GM23338 (cell line): ENCODE measurements around the gene ALOX12. TPM values are rescaled to one million over a fixed set of nuclear protein-coding genes. Genes with fewer than 3 reads are reported as not detected.

Experiments
- ATAC-seq: fragments of 200-7000 bp; cut with Tn5 transposase; 3 replicates; pipeline ENCODE4 v1.9.1; 2020
- DNase-seq: peaks from one replicate; pipeline ENCODE4 v3.0.0-alpha.2; 2015; ENCODE audit warnings: low spot score
- H2AFZ ChIP-seq: fragments of 200-600 bp; sonication (generic); 2 replicates; pipeline ENCODE4 v1.8.0; 2016; ENCODE audit warnings: antibody characterized with exemption, mild to moderate bottlenecking, moderate library complexity
- H3F3A ChIP-seq: fragments of 200-600 bp; sonication (generic); replicated peaks from 2 replicates; pipeline ENCODE4 v1.8.0; 2017; ENCODE audit warnings: antibody characterized with exemption, mixed run types, low read depth
- H3K27ac ChIP-seq: fragments of 200-600 bp; sonication (generic); 2 replicates; pipeline ENCODE4 v1.6.1; 2016; ENCODE audit warnings: low read depth
- H3K27me3 ChIP-seq: fragments of 200-600 bp; sonication (generic); 2 replicates; pipeline ENCODE4 v1.8.0; 2016; ENCODE audit warnings: mild to moderate bottlenecking, mixed run types, moderate library complexity; ENCODE audit not compliant: insufficient read depth
- H3K36me3 ChIP-seq: fragments of 200-600 bp; sonication (generic); 2 replicates; pipeline ENCODE4 v1.8.0; 2016; ENCODE audit warnings: mild to moderate bottlenecking; ENCODE audit not compliant: insufficient read depth
- H3K4me1 ChIP-seq: fragments of 200-600 bp; sonication (generic); 2 replicates; pipeline ENCODE4 v1.8.0; 2016; ENCODE audit warnings: mild to moderate bottlenecking, moderate library complexity; ENCODE audit not compliant: insufficient read depth
- H3K4me2 ChIP-seq: fragments of 200-600 bp; sonication (generic); 2 replicates; pipeline ENCODE4 v1.7.1; 2017; ENCODE audit warnings: mixed run types
- H3K4me3 ChIP-seq: fragments of 200-600 bp; sonication (generic); 2 replicates; pipeline ENCODE4 v1.6.1; 2016; ENCODE audit warnings: mixed run types
- H3K79me2 ChIP-seq: fragments of 200-600 bp; sonication (generic); replicated peaks from 2 replicates; pipeline ENCODE4 v1.8.0; 2017; ENCODE audit warnings: mild to moderate bottlenecking; ENCODE audit not compliant: insufficient read depth
- H3K9me2 ChIP-seq: fragments of 200-600 bp; sonication (generic); 2 replicates; pipeline ENCODE4 v1.8.0; 2017; ENCODE audit not compliant: insufficient read depth
- H4K20me1 ChIP-seq: fragments of 200-600 bp; sonication (generic); replicated peaks from 2 replicates; pipeline ENCODE4 v1.8.0; 2017; ENCODE audit warnings: mild to moderate bottlenecking; ENCODE audit not compliant: insufficient read depth
- H3K27ac Mint-ChIP-seq: 2 replicates; pipeline ENCODE4 v1.8.0; 2020; ENCODE audit warnings: inconsistent platforms, mild to moderate bottlenecking, moderate library complexity, mixed read lengths
- H3K27me3 Mint-ChIP-seq: 3 replicates; pipeline ENCODE4 v1.8.0; 2022; ENCODE audit warnings: low read depth, mild to moderate bottlenecking, moderate library complexity, mixed read lengths, inconsistent platforms; ENCODE audit not compliant: insufficient read depth, poor library complexity
- H3K36me3 Mint-ChIP-seq: 3 replicates; pipeline ENCODE4 v1.8.0; 2021; ENCODE audit warnings: low read depth, mild to moderate bottlenecking, inconsistent platforms, moderate library complexity, mixed read lengths
- H3K4me1 Mint-ChIP-seq: 3 replicates; pipeline ENCODE4 v1.8.0; 2020; ENCODE audit warnings: mild to moderate bottlenecking, inconsistent platforms, mixed read lengths
- H3K4me3 Mint-ChIP-seq: 3 replicates; pipeline ENCODE4 v1.8.0; 2021; ENCODE audit warnings: moderate library complexity, mild to moderate bottlenecking, inconsistent platforms, mixed read lengths
- H3K9me3 Mint-ChIP-seq: 3 replicates; pipeline ENCODE4 v1.8.0; 2020; ENCODE audit warnings: moderate library complexity, mild to moderate bottlenecking, inconsistent platforms, mixed read lengths
- CREB1 ChIP-seq: fragments of 250-450 bp; sonication (Bioruptor Pico); IDR thresholded peaks from 2 replicates; pipeline ENCODE4 v1.5.0; 2020; ENCODE audit warnings: low read depth, mild to moderate bottlenecking, moderate library complexity
- ETS1 ChIP-seq: IDR thresholded peaks from 2 replicates; pipeline ENCODE4 v1.6.1; 2016; ENCODE audit warnings: antibody characterized with exemption
- EZH2 ChIP-seq: fragments of 200-600 bp; sonication (generic); IDR thresholded peaks from one replicate; pipeline ENCODE4 v1.8.0; 2017; ENCODE audit warnings: antibody characterized with exemption, mild to moderate bottlenecking, low read depth; ENCODE audit not compliant: unreplicated experiment
- EZH2phosphoT487 ChIP-seq: fragments of 200-600 bp; sonication (generic); IDR thresholded peaks from one replicate; pipeline ENCODE4 v1.8.1; 2018; ENCODE audit warnings: antibody characterized with exemption; ENCODE audit not compliant: unreplicated experiment
- NANOG ChIP-seq: IDR thresholded peaks from 2 replicates; pipeline ENCODE4 v1.6.1; 2016; ENCODE audit warnings: antibody characterized with exemption, borderline replicate concordance
- POLR2AphosphoS5 ChIP-seq: IDR thresholded peaks from 2 replicates; pipeline ENCODE4 v1.6.1; 2016; ENCODE audit warnings: antibody characterized with exemption, low read depth
- REST ChIP-seq: IDR thresholded peaks from one replicate; pipeline ENCODE4 v1.6.1; 2018; ENCODE audit warnings: antibody characterized with exemption; ENCODE audit not compliant: unreplicated experiment
- ZNF114 ChIP-seq: fragments of 250-450 bp; sonication (Bioruptor Pico); IDR thresholded peaks from 2 replicates; pipeline ENCODE4 v1.5.0; 2020; ENCODE audit warnings: mild to moderate bottlenecking, moderate library complexity
- polyA plus RNA-seq: library from polyadenylated mRNA; unstranded; fragments of >200 nt; fragmentation: Nextera tagmentation; extraction: Ambion mirVana; gene quantifications from 2 replicates; pipeline ENCODE4 v1.2.1, GENCODE V29; 2016
- total RNA-seq: library from RNA; depleted of rRNA; stranded (reverse); fragments of >200 nt; shearing (Covaris generic); gene quantifications from 2 replicates; pipeline ENCODE4 v1.2.3, GENCODE V29; 2014

ALOX12 gene
- total and polyA plus RNA-seq, 2 experiments from 2014 or later: 1.2 to 1.8 TPM

DNA sequence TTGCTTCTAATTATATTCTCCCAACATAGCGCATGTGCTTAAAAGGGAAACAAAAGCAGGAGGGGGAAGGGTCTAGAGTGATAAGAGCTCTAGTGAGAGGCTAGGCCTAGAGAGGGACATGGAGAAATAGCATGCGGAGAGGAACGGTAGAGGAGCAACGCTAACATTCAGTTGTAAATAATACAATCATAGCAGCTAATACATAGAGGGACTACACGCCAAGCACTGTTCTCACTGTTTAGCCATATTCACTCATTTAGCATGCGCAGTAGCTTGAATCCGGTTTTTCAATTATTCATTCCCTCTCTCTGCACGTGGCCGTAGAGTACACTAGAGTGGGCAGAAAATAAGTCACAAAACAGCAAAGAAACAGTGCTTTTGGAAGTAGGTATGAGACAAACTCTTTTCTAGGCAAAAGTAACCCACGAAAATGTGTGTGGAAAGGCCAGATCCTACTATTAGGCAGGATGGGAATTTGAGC, 1.7 kb upstream of the ALOX12 start (continued):
- TF ChIP-seq ETS1 (no peak), EZH2 (no peak), CREB1 (CRISPR knock-in tag) (no peak), EZH2phosphoT487 (no peak)

DNA sequence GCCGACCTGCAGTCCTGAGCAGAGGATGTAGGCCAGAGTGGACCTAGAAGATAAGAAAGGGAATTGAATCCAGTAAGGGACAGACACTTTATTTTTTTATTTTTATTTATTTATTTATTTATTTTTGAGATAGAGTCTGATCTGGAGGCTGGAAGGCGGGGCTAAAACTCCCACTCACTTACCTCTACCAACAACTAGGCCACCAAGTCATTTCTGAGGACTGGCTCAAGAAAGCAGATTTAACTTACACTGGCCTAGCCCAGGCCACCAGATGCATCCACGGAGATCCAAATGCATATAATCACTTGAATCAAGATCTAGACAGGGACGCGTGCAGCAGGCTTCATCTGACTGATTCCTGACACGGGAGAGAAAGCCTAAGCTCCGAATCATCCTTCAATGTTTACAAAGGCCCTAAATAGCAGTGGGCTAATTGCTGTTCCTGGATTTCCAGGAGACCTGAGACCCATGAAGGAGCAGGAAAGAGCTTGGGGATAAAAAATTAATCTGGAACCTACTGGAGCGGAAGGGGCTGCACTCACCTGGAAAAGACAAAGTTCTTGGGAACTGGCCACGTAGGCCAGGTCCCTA, 1.1 kb upstream of the ALOX12 start:
- Mint-ChIP-seq H3K4me1 (peaks cover 4% of the 10 kb centered on the region), H3K4me3 (peak overlapping the region; percentile 84), H3K36me3 (peaks cover 10% of the 10 kb centered on the region), H3K27ac (no peak overlapping the region), H3K27me3 (peaks cover 32% of the 10 kb centered on the region), H3K9me3 (no peaks in the 10 kb centered on the region)
- Histone ChIP-seq H3K36me3 (no peaks in the 10 kb centered on the region), H3K27ac (no peak overlapping the region), H3K27me3 (peaks cover 69% of the 10 kb centered on the region), H3K9me2 (no peaks in the 10 kb centered on the region), H4K20me1 (no peaks in the 10 kb centered on the region; the same call in 1 of the 2 replicates), H3K4me1 (no peaks in the 10 kb centered on the region; the same call in 1 of the 2 replicates), H3K4me3 (peak overlapping the region; percentile 78), H3K4me2 (peak overlapping the region; percentile 96), H3K79me2 (no peaks in the 10 kb centered on the region), H2AFZ (no peak overlapping the region), H3F3A (no peaks in the 10 kb centered on the region)
- no peak for TF ChIP-seq EZH2
- TF ChIP-seq NANOG: no peak
- no peak for TF ChIP-seq REST
- no peak for TF ChIP-seq POLR2AphosphoS5
- TF ChIP-seq ZNF114 (CRISPR knock-in tag): no peak
- ATAC-seq (no peak), DNase-seq (no peak)
